Mucosa of rectum (tissue), 2 donors: ENCODE data around the gene METTL9.

ENCODE experiments used
- H3K27ac ChIP-seq, 2 donors: one replicate each; pipeline ENCODE4 v1.7.0; 2013; ENCODE audit warnings: inconsistent platforms in 2 of 2, low read depth in 2 of 2, low read length in 2 of 2
- H3K27me3 ChIP-seq, 2 donors: one replicate each; pipeline ENCODE4 v1.7.0; 2013; ENCODE audit warnings: low read length in 2 of 2; ENCODE audit not compliant: control insufficient read depth in 2 of 2, insufficient read depth in 2 of 2
- H3K36me3 ChIP-seq, 2 donors: one replicate each; pipeline ENCODE4 v1.7.0; 2013; ENCODE audit warnings: low read length in 2 of 2; ENCODE audit not compliant: control insufficient read depth in 2 of 2, insufficient read depth in 2 of 2
- H3K4me1 ChIP-seq, 2 donors: one replicate each; pipeline ENCODE4 v1.7.0; 2013; ENCODE audit warnings: low read length in 2 of 2, mild to moderate bottlenecking in 1 of 2; ENCODE audit not compliant: control insufficient read depth in 2 of 2, insufficient read depth in 2 of 2
- H3K4me3 ChIP-seq, 2 donors: one replicate each; pipeline ENCODE4 v1.7.0; 2013; ENCODE audit warnings: low read length in 2 of 2
- H3K9ac ChIP-seq, 2 donors: one replicate each; pipeline ENCODE4 v1.7.0; 2013; ENCODE audit warnings: low read length in 2 of 2, low read depth in 1 of 2, mild to moderate bottlenecking in 1 of 2
- H3K9me3 ChIP-seq, 2 donors: one replicate each; pipeline ENCODE4 v1.7.0; 2013; ENCODE audit warnings: low read length in 2 of 2; ENCODE audit not compliant: control insufficient read depth in 2 of 2
- donor health status: healthy.
- donor health status: Normal muscosa, but diverticular disease.

Gene METTL9

DNA sequence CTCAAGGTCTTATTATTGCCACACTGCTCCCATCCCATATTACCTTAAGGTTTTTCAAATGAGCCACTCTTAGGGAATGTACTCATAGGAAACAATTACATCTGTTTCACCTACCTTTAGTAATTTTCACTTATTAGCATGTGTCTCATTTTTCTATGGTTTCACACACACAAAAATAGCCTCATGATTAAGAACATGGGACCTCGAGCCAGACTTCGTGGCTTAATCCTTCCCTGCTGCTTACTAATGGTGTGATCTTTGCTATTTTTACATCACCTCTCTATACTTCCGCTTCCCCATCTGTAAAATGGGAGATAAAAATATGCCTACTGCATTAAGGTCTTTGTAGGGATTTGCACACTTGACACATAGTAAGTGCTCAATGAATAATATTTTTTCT, 102.9 kb downstream of the METTL9 start:
- Histone ChIP-seq H3K9me3 (no peaks in the 10 kb centered on the region), H3K9ac (no peak overlapping the region), H3K36me3 (no peaks in the 10 kb centered on the region), H3K27me3 (peaks cover 0 to 2% of the 10 kb centered on the region in 2 donors), H3K4me1 (no peaks in the 10 kb centered on the region), H3K27ac (no peak overlapping the region), H3K4me3 (no peak overlapping the region)

GRCh38 chr16:21703156-21703555, 103.8 kb downstream of the METTL9 start:
- no peak overlapping the region for H3K27ac ChIP-seq
- H3K9me3 ChIP-seq: no peaks in the 10 kb centered on the region
- no peak overlapping the region for H3K9ac ChIP-seq
- H3K4me3 ChIP-seq: no peak overlapping the region
- H3K36me3 ChIP-seq: no peaks in the 10 kb centered on the region
- peaks cover 0 to 2% of the 10 kb centered on the region in 2 donors for H3K27me3 ChIP-seq
- H3K4me1 ChIP-seq: peaks cover 0 to under 1% of the 10 kb centered on the region in 2 donors

DNA sequence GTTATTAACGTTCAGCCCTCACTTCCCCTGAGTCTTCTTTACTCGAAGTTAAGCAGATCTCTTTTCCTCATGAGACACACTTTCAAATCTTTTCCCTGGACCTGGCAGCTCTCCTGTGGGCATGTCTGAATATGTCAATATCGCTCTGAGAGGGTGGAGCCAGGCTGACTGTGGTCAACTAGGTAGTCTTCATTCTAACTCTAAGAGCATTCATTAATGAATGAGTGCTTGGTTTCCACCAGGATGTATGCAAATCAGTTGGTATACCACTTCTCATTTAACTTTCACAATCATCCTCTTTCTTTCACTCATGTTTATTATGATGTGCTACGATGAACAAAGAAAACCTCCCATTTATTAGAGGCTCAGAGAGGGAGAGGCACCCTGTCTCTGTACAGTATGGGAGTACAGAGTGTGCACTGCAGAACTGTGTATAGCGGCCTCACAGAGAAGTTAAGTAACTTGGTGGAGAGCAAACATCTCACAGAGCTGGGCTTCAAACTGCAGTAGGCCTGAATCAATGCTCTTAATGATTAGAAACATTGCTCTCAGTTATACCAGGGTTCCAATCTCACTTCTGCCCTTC, 104.3 kb downstream of the METTL9 start:
- Histone ChIP-seq H3K4me3 (no peak overlapping the region), H3K27me3 (peaks cover 0 to 2% of the 10 kb centered on the region in 2 donors), H3K4me1 (peaks cover 0 to 4% of the 10 kb centered on the region in 2 donors), H3K36me3 (no peaks in the 10 kb centered on the region), H3K9ac (no peak overlapping the region), H3K27ac (no peak overlapping the region), H3K9me3 (no peaks in the 10 kb centered on the region)

DNA sequence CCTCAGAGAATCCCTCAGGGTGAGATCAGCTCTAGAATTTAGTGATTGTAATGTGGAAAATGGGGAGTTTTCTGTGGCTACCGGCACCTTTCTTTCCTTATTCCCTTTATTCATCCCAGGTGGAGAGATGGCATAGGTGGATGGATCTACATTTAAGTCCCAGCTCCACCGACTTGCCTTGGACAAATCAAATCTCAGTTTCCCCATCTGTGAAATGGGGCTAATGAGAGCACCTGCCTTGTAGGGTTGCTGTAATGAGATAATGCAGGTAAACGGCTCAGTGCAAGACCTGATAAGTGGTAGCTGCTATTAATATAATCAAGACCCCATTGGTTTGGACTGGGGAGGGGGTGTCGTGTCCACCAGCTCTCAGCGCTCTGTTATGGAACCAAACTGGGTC, 104.9 kb downstream of the METTL9 start:
- Histone ChIP-seq H3K27ac (no peak overlapping the region), H3K4me3 (no peak overlapping the region), H3K9ac (no peak overlapping the region), H3K4me1 (peaks cover 0 to 4% of the 10 kb centered on the region in 2 donors), H3K36me3 (no peaks in the 10 kb centered on the region), H3K27me3 (peaks cover 0 to 2% of the 10 kb centered on the region in 2 donors), H3K9me3 (no peaks in the 10 kb centered on the region)

GRCh38 chr16:21704733-21705132, 105.4 kb downstream of the METTL9 start:
- Histone ChIP-seq H3K4me3 (no peak overlapping the region), H3K9me3 (no peaks in the 10 kb centered on the region), H3K36me3 (no peaks in the 10 kb centered on the region), H3K9ac (no peak overlapping the region), H3K4me1 (peaks cover 0 to 4% of the 10 kb centered on the region in 2 donors), H3K27ac (no peak overlapping the region), H3K27me3 (peaks cover 0 to 2% of the 10 kb centered on the region in 2 donors)
